Fibroblast of mammary gland (primary cell): ENCODE data around the gene POU6F2.

Experiments used
- DNase-seq: peaks from one replicate; pipeline ENCODE4 v3.0.0-alpha.2; 2010; ENCODE audit warnings: low read depth
- H3K4me3 ChIP-seq: 2 replicates; pipeline ENCODE4 v1.5.1; 2011; ENCODE audit warnings: low read depth, mild to moderate bottlenecking, low read length, moderate library complexity; ENCODE audit not compliant: control insufficient read depth
- CTCF ChIP-seq: conservative IDR thresholded peaks from 2 replicates; pipeline ENCODE4 v1.5.1; 2011; ENCODE audit warnings: low read depth, low read length, inconsistent platforms; ENCODE audit not compliant: control insufficient read depth, insufficient read depth

Gene POU6F2

GRCh38 chr7:39154815-39155214 is 177.1 kb downstream of the POU6F2 start:
- no peak for DNase-seq
- no peak overlapping the region for H3K4me3 ChIP-seq
- TF ChIP-seq CTCF: no peak

- no peak overlapping the region for H3K4me3 ChIP-seq
- TF ChIP-seq CTCF: no peak
- DNase-seq: no peak
Measured at GRCh38 chr7:39158367-39158766, 180.7 kb downstream of the POU6F2 start.

GRCh38 chr7:39161903-39162302 is 184.2 kb downstream of the POU6F2 start:
- no peak for DNase-seq
- no peak for TF ChIP-seq CTCF
- no peak overlapping the region for H3K4me3 ChIP-seq

GRCh38 chr7:39164887-39165286 is 187.2 kb downstream of the POU6F2 start:
- DNase-seq: no peak
- TF ChIP-seq CTCF: no peak
- H3K4me3 ChIP-seq: no peak overlapping the region

GRCh38 chr7:39168403-39169098 is 190.8 kb downstream of the POU6F2 start:
- DNase-seq: no peak
- TF ChIP-seq CTCF: no peak
- H3K4me3 ChIP-seq: no peak overlapping the region

- no peak overlapping the region for H3K4me3 ChIP-seq
- no peak for TF ChIP-seq CTCF
Measured at GRCh38 chr7:39172137-39172536, 194.4 kb downstream of the POU6F2 start.

GRCh38 chr7:39181398-39181797 is 203.7 kb downstream of the POU6F2 start:
- no peak for DNase-seq
- H3K4me3 ChIP-seq: no peak overlapping the region

More at GRCh38 chr7:39172137-39172536, 194.4 kb downstream of the POU6F2 start:
- DNase-seq: no peak

More at GRCh38 chr7:39181398-39181797, 203.7 kb downstream of the POU6F2 start:
- no peak for TF ChIP-seq CTCF
